Smooth muscle cell (in vitro differentiated cells): Measurements from ENCODE around the gene HOXD3. TPM values are rescaled to one million over a fixed set of nuclear protein-coding genes. Genes with fewer than 3 reads are reported as not detected.

Experiments used
- DNase-seq: peaks from one replicate; lab custom pipeline; 2025; ENCODE audit not compliant: unreplicated experiment; lab: John Stamatoyannopoulos, UW
- H2AFZ ChIP-seq: fragments of 200-600 bp; sonication (generic); 2 replicates; pipeline ENCODE4 v1.6.0; 2016; ENCODE audit warnings: antibody characterized with exemption, low read depth, mild to moderate bottlenecking
- H3F3A ChIP-seq: fragments of 200-600 bp; sonication (generic); 2 replicates; pipeline ENCODE4 v1.6.0; 2017; ENCODE audit warnings: antibody characterized with exemption, low read depth
- H3K27ac ChIP-seq: fragments of 200-600 bp; sonication (generic); 2 replicates; pipeline ENCODE4 v1.5.1; 2016; ENCODE audit warnings: low read depth, mild to moderate bottlenecking
- H3K27me3 ChIP-seq: fragments of 200-600 bp; sonication (generic); 2 replicates; pipeline ENCODE4 v1.6.1; 2016; ENCODE audit warnings: low read depth, mild to moderate bottlenecking
- H3K36me3 ChIP-seq: fragments of 200-600 bp; sonication (generic); 2 replicates; pipeline ENCODE4 v1.5.1; 2016; ENCODE audit warnings: low read depth
- H3K4me1 ChIP-seq: fragments of 200-600 bp; sonication (generic); 2 replicates; pipeline ENCODE4 v1.5.1; 2016; ENCODE audit warnings: low read depth
- H3K4me2 ChIP-seq: fragments of 200-600 bp; sonication (generic); 2 replicates; pipeline ENCODE4 v1.6.0; 2016; ENCODE audit warnings: mild to moderate bottlenecking
- H3K4me3 ChIP-seq: fragments of 200-600 bp; sonication (generic); 2 replicates; pipeline ENCODE4 v1.5.1; 2016; ENCODE audit warnings: mild to moderate bottlenecking
- H3K79me2 ChIP-seq: fragments of 200-600 bp; sonication (generic); 2 replicates; pipeline ENCODE4 v1.6.0; 2016; ENCODE audit warnings: low read depth, mild to moderate bottlenecking
- H3K9ac ChIP-seq: fragments of 200-600 bp; sonication (generic); 2 replicates; pipeline ENCODE4 v1.6.0; 2016; ENCODE audit warnings: low read depth
- H3K9me3 ChIP-seq: fragments of 200-600 bp; sonication (generic); replicated peaks from 2 replicates; pipeline ENCODE4 v1.5.1; 2016; ENCODE audit warnings: low read depth
- H4K20me1 ChIP-seq: fragments of 200-600 bp; sonication (generic); 2 replicates; pipeline ENCODE4 v1.6.0; 2016; ENCODE audit warnings: low read depth
- CTCF ChIP-seq: fragments of 200-600 bp; sonication (generic); IDR thresholded peaks from 2 replicates; pipeline ENCODE4 v1.5.1; 2017; ENCODE audit warnings: borderline replicate concordance, mild to moderate bottlenecking, antibody characterized with exemption; ENCODE audit not compliant: insufficient read depth, poor library complexity, severe bottlenecking
- WGBS: methylation state at CpG from one replicate; pipeline ENCODE4 v1.1.7; 2016; ENCODE audit warnings: low lambda C conversion rate; 5-methylcytosine and 5-hydroxymethylcytosine counted together
- polyA plus RNA-seq: library from polyadenylated mRNA; unstranded; fragments of >200 nt; fragmentation: Nextera tagmentation; extraction: Ambion mirVana; gene quantifications from 2 replicates; pipeline ENCODE4 v1.2.1, GENCODE V29; 2016
- total RNA-seq: library from RNA; depleted of rRNA; stranded (reverse); fragments of >200 nt; gene quantifications from 2 replicates; pipeline ENCODE4 v1.2.3, GENCODE V29; 2014

Gene HOXD3
- total and polyA plus RNA-seq, 2 experiments from 2014 or later: not detected

GRCh38 chr2:176114930-176115625 lies 42.0 kb upstream of the HOXD3 start:
- no peak overlapping the region for H3K4me2 ChIP-seq
- H3K36me3 ChIP-seq: no peaks in the 10 kb centered on the region
- no peak overlapping the region for H3K9ac ChIP-seq
- H3K27me3 ChIP-seq: peaks cover 100% of the 10 kb centered on the region
- no peak overlapping the region for H3K27ac ChIP-seq
- no peak for DNase-seq
- H3K9me3 ChIP-seq: no peaks in the 10 kb centered on the region
- no peaks in the 10 kb centered on the region for H3F3A ChIP-seq
- H3K4me3 ChIP-seq: no peak overlapping the region
- H4K20me1 ChIP-seq: peaks cover 99% of the 10 kb centered on the region
- WGBS: 66% methylated on average over 16 of the region's 16 CpGs
- no peak for TF ChIP-seq CTCF
- no peaks in the 10 kb centered on the region for H3K4me1 ChIP-seq
- no peak overlapping the region for H2AFZ ChIP-seq
- peaks cover 18% of the 10 kb centered on the region for H3K79me2 ChIP-seq

- Histone ChIP-seq H3K27me3 (peaks cover 100% of the 10 kb centered on the region), H2AFZ (no peak within 1 kb of the TSS), H3F3A (no peaks in the 10 kb centered on the region), H3K36me3 (no peaks in the 10 kb centered on the region), H3K9me3 (no peaks in the 10 kb centered on the region), H3K27ac (no peak within 1 kb of the TSS), H3K4me1 (no peaks in the 10 kb centered on the region), H3K4me2 (no peak within 1 kb of the TSS), H3K9ac (no peak within 1 kb of the TSS), H4K20me1 (peaks cover 99% of the 10 kb centered on the region), H3K4me3 (no peak within 1 kb of the TSS), H3K79me2 (peaks cover 12% of the 10 kb centered on the region)
- WGBS: 25% methylated on average over 48 of the region's 66 CpGs
- TF ChIP-seq CTCF: peak; percentile 13
- no peak for DNase-seq
These were observed 41.0 kb upstream of the HOXD3 start, which contains the start of gene HOXD10 for GRCh38 chr2:176115883-176116813. Gene HOXD10, plus strand, starts transcription at chr2:176116778. Its CDS starts 56 bp downstream, at chr2:176116834.

- Histone ChIP-seq H3F3A (no peaks in the 10 kb centered on the region), H3K27ac (no peak overlapping the region), H3K36me3 (no peaks in the 10 kb centered on the region), H3K9ac (no peak overlapping the region), H4K20me1 (peaks cover 99% of the 10 kb centered on the region), H3K4me1 (no peaks in the 10 kb centered on the region), H3K79me2 (peaks cover 9% of the 10 kb centered on the region), H3K27me3 (peaks cover 100% of the 10 kb centered on the region), H3K4me2 (no peak overlapping the region), H2AFZ (no peak overlapping the region), H3K9me3 (no peaks in the 10 kb centered on the region), H3K4me3 (no peak overlapping the region)
- WGBS: 87% methylated on average over 40 of the region's 40 CpGs
- no peak for TF ChIP-seq CTCF
- no peak for DNase-seq
These were observed 39.8 kb upstream of the HOXD3 start for GRCh38 chr2:176117162-176117822.
